NCI-H2227 (cell line): ENCODE results near the gene FASTK.
"Not testable (repeated sequence)": the region's sequence is repeated elsewhere in the genome, so short reads cannot be mapped to it uniquely, and the experiment has no call there.

ENCODE experiments used
- DNase-seq: peaks from one replicate; lab custom pipeline; 2025; ENCODE audit not compliant: unreplicated experiment; lab: John Stamatoyannopoulos, UW

FASTK gene

DNA sequence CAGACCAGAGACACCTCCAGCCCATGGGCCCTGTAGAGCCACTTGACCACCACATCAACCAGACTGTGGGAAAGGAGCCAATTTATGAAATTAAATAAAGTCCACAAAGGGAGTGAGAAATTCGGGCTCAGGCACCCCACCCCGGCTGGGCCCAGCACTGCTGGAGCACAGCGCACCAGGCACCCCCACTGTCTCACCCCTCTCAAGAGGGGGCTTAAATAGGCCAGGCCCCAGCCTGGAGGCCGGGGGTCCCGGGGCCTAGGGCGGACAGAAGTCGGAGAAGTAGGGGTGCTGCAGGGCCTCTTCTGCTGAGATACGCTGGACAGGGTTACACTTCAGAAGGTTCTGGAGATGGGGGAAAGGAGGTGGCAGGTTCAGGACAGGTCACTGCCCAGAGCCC lies 26.9 kb downstream of the FASTK start:
- no peak for DNase-seq

DNA sequence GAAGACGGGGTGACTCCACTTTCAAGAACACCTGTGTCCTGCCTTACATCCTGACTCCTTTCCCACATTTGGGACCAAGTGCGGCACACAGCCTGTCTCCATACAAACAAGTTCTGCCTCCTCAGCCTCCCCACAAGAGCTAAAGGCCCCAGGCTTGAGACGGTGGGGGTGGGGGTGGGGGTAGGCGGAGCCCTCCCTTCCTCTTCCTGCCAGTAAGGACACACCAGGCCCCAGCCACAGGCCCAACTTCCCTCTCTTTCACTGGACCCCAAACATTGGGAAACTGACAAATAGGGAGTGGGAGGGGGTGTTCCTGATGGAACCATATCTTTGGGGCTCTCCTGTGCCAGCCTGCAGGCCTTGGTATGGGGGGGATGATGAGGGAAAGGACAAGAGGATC lies 27.5 kb downstream of the FASTK start:
- no peak for DNase-seq

DNA sequence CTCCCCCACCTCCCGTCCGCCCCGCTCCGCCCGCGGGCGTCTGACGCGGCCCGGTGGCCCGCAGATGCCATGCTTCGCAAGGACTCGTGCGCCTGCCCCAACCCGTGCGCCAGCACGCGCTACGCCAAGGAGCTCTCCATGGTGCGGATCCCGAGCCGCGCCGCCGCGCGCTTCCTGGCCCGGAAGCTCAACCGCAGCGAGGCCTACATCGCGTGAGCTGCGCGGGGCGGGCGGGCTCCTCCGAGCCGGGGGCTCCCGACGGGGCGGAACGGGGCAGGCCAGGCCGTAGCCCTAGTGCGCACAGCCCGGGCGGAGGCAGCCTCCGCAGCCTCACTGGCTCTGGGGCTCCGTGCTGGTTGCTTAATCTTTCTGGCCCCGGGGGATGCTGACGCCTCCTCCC lies 29.5 kb downstream of the FASTK start:
- DNase-seq: no peak

DNA sequence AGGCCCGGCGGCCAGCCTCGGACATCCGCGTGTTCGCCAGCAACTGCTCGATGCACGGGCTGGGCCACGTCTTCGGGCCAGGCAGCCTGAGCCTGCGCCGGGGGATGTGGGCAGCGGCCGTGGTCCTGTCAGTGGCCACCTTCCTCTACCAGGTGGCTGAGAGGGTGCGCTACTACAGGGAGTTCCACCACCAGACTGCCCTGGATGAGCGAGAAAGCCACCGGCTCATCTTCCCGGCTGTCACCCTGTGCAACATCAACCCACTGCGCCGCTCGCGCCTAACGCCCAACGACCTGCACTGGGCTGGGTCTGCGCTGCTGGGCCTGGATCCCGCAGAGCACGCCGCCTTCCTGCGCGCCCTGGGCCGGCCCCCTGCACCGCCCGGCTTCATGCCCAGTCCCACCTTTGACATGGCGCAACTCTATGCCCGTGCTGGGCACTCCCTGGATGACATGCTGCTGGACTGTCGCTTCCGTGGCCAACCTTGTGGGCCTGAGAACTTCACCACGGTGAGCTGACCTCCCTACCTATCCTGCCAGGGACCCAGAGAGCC lies 31.6 kb downstream of the FASTK start:
- no peak for DNase-seq

DNA sequence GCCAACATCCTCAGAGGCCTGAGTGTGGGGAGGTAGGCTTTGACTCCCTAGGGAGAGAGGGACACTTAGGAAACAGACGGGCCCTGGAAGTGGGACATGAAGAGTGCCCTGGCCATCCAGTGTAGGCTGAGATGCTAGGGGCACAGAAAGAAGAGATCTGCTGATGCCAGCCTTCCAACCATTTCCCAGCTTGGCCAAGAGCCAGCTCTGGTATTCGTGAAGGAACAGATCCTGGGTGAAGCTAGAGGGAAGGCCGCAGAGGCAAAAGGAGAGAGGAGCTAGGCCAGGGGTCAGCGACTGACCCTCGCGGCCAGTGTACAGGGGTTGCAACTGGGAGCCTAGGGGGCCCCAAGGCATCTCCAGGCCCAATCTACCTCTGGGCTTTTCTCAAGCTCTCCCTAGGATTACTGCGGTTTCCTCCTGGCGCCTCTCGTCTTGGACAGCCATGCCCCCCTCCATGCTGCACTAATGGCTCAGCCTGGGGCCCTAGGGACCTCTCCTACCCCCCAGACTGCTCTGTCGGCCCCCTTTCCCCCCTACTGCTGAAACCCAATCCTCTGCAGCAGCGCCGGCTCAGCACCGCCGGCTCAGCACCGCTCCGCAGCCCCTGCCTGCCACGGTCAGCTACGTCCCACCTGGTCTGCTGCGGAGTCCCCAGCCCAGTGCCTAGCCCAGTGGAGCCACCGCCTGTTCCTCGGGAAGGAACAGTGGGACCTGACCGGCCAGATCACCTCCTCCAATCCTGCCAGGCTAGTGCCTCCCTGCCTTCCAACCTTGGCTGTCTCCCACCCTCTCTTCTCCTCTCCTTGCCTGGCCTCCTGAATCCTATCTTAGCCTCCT lies 32.4 kb downstream of the FASTK start, which contains the start of gene ASIC3:
TSS of gene ASIC3 (plus strand) at position 556 of the 840 bp plus-strand sequence. CDS start 355 bp downstream, outside the sequence.
- DNase-seq: no peak

DNA sequence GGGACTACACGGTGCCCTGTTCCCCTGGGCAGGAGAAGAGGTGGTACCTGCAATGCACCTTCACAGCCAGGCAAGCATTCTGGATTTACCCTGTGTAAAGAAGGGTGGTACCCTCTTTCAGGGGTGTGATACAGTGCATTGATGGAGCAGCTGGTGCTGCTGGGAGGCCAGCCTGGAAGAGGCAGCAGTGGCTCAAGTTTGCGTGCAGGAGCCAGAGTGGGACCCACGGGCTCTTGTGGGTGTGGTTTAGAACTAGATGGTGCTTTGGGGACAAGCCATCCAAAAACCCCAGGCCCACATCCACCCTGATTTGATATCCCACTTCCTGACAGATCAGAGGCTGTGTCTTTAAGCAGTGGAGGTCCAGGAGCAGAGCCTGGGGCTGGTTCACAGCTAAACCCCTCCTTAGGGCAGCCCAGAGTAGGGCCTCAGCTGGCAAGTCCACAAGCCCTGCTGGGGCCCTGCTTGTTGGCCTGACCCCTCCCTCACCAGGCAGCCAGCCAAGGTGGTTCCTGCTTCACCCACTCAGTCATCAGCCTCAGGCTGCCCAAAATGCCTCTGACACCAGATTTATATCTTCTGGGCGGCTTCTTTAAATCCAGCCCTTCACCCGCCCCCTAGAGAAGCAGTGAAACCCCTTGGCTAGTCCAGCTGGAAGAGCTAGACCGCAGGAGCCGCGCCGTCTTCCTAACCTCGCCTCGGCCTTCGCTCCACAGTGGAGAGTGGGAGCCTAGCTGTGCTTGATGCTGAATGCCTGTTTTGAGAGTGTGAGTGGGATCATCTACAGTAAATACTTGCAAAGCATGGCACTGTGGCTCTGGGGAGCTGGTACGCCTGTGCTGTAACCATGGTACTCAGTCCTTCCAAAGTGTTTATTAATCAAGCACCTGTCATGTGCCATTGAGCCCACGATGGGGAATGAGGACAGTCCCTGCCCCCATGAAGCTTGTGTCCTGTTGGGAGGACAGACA lies 33.7 kb downstream of the FASTK start:
- peak; percentile 71 for DNase-seq

DNA sequence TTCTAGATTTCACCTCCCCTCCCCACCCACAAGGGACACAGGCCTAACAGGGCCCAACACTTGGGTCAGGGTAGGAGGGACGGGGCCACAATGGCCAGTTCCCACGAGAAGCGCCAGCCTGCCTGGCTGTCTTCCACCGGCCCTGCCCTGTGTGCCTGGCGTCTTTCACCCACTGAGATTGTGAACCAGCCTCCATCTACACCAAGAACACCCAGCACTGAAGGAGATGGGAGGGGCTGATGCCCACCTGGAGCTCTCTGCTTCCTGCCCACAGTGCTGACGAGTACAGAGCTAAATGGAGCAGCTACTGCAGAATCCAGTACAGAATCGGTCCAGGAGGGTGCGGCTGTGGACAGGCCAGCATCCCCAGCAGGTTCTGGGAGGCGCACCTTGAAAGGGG lies 34.6 kb downstream of the FASTK start:
- no peak for DNase-seq

DNA sequence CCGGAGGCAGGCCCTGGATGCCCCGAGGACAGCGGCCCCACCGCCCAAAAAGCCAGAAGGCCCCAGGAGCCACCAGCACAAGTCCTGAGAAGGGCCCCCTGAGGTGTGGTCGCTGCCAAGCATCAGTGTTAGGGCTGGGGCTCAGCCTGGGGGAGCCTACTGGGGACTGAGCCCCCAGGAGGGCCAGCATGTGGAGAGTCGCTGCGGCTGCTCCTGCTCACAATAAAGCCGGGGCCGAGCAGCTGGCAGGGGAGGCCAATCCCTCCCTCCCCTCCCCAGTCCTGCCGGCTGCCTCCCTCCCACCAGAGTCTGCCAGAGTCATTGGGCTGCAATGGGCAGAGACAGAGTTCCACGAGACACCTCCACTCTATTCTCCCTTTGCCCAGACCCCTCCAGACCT lies 35.3 kb downstream of the FASTK start:
- no peak for DNase-seq

DNA sequence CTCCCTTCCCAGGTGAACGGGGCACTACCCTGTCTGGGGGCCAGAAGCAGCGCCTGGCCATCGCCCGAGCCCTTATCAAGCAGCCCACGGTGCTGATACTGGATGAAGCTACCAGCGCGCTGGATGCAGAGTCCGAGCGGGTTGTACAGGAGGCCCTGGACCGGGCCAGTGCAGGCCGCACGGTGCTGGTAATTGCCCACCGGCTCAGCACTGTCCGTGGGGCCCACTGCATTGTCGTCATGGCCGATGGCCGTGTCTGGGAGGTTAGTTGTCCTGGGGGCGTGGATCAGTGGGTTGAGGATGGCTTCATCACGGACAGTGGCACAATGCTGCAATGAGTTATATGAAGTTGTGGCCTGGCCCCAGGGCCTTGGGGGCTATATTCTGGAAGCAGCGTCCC lies 36.6 kb downstream of the FASTK start:
- DNase-seq: no peak

DNA sequence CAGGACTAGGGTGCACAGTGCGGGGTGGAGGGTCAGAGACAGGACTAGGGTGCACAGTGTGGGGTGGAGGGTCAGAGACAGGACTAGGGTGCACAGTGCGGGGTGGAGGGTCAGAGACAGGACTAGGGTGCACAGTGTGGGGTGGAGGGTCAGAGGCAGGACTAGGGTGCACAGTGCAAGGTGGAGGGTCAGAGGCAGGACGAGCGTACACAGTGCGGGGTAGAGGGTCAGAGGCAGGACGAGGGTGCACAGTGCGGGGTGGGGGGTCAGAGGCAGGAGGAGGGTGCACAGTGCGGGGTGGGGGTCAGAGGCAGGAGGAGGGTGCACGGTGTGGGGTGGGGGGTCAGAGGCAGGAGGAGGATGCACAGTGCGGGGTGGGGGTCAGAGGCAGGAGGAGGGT lies 37.2 kb downstream of the FASTK start:
- not testable (repeated sequence) for DNase-seq

DNA sequence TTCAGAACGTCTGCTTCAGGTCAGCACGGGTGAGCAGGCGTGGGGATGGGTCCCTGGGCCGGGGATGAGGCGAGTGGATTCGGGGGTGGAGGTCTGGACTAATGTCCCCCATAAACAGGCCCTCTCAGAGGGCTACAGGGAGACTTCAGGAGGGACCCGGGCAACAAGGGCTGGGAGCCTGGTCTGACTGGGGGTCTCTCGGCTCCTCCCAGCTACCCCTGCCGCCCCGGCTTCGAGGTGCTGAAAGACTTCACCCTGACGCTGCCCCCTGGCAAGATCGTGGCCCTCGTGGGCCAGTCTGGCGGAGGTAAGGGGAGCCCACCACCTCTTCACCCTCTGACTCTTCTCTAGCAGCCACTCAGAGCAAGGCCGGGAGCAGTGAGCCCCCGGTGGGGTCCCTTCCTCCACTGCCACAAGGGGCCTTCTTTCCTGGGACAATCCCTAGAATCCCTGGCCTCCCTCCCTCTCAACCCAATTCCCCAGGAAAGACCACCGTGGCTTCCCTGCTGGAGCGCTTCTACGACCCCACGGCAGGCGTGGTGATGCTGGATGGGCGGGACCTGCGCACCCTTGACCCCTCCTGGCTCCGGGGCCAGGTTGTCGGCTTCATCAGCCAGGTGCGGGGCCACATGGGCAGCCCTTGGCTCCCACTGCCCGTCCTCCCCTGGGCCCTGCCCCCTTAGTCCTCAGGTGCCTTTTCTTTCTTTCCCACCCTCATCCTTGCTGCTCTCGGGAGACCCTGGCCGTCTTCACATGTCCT lies 39.8 kb downstream of the FASTK start:
- no peak for DNase-seq

DNA sequence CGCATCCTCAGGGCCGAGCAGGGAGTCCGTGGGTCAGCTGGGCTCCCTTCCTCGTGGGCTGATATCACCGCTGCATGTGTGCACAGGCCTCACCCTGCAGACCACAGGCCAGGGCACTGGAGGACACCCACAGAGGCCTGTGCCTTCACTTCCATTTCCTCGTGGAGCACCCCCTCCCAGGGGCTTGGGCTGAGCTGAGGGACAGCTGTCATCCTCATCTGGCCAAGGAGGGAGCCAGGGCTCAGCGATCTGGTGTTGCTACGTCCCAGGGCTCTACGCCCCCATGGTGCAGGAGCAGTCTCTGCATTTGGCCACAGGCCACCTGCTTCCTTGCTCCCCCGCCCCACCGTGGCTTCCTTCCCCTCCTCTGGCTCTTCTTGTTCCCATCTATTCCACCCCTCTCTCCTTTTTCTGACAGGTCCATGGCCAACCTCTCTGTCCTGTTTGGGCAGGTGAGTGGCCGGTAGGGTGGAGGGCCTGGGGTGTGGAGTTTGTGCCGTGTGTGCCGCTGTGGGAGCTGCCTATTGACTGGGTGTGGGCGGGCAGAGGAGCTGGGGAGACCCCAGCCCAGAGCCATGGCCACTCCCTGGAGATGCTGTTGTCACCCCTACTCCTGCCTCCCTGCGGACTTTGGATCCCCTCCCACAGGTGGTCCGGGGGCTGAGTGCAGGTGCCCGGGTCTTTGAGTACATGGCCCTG lies 40.6 kb downstream of the FASTK start:
- no peak for DNase-seq

DNA sequence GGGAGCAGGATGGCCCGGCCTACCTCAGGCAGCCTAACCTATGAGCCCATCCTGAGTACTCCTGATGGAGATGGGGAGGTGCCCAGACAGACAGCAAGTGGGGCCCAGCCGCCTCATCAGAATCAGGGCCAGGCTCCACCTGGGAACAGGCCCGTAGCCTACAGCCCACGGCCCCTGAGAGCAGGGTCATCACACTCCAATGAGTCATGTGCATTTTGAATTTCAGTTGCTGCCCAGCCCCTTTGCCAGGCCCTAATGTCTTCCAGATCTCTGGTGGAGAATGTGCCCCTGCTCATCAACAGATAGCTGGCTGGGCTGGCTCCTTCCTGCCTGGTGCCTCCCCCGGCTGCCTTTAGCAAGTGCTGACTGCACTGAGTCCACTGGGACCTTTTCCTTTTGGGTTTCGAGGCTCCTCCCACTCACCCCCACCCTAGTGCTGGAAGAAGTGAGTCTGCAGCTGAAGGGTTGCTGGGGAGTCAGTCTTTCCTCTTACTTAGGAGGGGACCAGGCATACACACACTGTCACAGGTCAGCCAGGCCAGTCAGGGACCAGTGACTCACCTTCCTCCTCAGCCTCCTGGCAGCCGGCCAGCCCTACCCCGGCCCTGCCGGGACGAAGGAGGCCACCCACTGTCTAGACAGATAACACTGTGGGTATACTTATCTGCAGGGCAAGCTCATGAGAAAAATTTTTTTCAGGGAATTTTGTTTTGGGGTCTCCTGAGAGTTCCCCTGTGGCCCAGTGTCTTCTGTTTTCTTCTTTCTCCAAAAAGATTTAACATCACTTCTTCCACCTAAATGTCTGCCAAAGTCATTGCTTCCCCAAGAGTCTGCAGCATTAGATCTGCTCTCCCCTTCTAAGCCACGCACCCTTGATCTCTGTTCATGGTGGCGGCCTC lies 41.4 kb downstream of the FASTK start:
- DNase-seq: peak; percentile 64

DNA sequence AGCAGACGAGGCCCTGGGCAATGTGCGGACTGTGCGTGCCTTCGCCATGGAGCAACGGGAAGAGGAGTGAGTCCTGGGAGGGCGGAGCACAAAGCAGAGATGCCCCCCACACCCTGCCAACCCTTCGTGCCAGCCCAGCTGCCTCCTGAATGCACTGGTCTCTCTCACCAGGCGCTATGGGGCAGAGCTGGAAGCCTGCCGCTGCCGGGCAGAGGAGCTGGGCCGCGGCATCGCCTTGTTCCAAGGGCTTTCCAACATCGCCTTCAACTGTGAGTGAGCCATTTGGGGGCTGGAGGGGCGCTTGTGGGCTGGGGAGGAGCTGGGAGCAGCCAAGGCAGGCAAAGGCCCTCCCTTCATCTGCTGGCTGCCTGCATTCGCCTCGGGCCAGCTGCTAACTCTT lies 44.7 kb downstream of the FASTK start:
- DNase-seq: no peak

DNA sequence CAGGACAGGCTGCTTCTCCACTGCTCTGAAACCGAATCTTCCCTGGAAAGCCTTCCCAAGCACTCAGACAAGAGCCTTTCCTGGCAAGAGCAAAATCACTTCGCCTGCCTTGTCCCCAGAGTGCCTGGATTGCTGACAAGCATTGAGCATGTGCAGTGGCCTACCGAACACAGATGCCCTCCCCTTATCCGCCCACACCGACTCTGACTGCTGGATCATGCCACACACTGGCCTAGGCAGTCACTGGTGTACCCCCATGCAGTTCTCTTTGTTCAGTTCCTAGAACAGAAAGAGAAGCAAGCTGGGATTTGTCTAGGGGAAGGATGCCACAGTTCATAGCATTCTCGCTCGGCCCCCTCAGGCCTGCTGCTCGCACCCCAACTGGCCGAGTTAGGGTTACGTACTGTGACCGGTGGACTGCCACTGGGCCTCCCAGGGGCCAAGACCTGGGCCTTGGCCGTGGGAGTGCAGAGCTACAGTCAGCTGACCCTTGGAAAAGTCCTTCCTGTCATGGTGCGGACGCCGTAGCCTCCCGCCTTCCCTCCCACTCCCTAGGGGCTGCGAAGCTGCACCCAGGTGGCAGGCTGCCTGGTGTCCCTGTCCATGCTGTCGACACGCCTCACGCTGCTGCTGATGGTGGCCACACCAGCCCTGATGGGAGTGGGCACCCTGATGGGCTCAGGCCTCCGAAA lies 45.4 kb downstream of the FASTK start:
- no peak for DNase-seq

DNA sequence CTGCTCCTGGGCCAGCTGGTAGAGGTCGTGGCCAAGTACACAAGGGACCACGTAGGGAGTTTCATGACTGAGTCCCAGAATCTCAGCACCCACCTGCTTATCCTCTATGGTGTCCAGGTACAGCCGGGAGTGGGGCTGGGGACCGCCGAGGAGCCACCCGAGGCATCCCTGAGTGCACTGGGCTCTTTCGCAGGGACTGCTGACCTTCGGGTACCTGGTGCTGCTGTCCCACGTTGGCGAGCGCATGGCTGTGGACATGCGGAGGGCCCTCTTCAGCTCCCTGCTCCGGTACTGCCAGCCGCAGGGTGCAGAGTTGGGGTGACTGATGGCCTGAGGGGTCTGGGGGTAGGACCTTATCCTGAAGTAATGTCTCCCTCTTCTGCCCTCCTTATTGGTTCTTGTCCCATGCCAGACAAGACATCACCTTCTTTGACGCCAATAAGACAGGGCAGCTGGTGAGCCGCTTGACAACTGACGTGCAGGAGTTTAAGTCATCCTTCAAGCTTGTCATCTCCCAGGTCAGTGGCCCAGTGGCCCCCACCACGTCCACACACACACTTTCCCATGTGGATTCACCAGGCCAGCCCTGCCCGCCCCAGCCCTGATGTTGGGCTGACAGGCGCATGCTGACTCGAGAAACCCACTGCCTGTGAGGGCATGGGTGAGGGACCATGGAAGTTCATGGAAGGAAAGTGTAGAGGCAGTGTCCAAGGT lies 46.1 kb downstream of the FASTK start:
- DNase-seq: no peak

DNA sequence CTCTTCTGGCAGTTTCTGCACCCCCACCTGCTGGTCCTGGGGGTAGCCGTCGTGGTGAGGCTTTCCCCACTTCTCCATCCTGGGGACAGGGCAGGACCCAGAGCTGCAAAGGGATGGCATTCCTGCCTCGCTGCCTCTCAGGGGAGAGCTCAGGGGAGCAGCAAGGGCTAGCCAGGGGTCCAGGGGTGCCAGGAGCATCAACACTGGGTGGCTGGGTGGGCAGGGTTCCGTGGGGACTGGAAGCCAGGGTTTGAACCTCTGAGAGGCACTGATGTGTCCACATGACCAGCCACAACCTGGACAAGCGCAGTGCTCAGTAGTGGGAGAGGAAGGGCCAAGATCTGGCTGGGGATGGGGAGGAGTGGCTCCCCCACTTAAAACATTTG lies 46.8 kb downstream of the FASTK start:
- no peak for DNase-seq
